CMK (cell line): ENCODE measurements around the gene FPR3.
"Not testable (repeated sequence)": the region's sequence is repeated elsewhere in the genome, so short reads cannot be mapped to it uniquely, and the experiment has no call there.

Experiments used
- DNase-seq: peaks from one replicate; pipeline ENCODE4 v3.0.0-alpha.2; 2010; ENCODE audit warnings: low read depth

Gene FPR3, protein sequence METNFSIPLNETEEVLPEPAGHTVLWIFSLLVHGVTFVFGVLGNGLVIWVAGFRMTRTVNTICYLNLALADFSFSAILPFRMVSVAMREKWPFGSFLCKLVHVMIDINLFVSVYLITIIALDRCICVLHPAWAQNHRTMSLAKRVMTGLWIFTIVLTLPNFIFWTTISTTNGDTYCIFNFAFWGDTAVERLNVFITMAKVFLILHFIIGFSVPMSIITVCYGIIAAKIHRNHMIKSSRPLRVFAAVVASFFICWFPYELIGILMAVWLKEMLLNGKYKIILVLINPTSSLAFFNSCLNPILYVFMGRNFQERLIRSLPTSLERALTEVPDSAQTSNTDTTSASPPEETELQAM

GRCh38 chr19:51794885-51795490, at the start of gene FPR3:
FPR3 (plus strand) TSS chr19:51795157; CDS start chr19:51823749, 28,592 bp downstream.
- DNase-seq, result no peak

GRCh38 chr19:51746731-51747130, 48.2 kb upstream of the FPR3 start:
- no peak for DNase-seq

GRCh38 chr19:51749979-51750378, 45.0 kb upstream of the FPR3 start:
- no peak for DNase-seq

DNA sequence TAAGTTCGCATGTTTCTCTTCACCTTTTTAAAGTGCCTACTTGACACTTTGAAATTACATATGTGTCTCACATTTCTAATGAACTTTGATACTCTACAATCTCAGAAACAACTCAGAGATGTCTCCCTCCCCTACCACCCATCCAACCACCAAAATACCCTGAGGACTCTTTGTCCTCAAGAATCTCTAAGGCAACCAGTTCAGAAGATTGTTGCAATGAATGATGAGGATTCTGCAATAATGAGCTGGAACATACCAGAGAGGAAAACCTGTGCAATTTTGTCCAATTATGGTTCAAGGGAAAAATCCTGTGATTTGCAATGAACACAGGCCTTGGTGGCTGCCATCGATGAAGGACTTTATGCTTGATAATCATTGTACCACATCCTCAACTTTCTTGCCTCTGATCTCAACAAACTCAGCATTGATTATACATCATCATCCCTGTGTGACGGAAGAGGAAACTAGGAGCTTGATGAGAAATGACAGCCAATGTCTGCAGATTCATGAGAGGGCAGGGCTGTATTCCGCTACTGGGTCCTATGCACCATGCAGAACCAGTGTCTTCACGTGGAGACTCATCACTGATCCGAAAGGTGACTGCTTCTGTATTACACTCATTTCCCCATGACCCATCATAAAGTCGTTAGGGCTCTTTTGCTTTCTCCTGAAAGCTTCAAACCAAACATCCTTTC, 44.4 kb upstream of the FPR3 start:
- DNase-seq, result no peak

- no peak for DNase-seq
Observed at GRCh38 chr19:51751655-51752054, 43.3 kb upstream of the FPR3 start, which contains the start of gene FPR1. FPR1 (minus strand) TSS chr19:51751878; CDS start chr19:51746994, 4,884 bp downstream.

- no peak for DNase-seq
Observed at GRCh38 chr19:51754109-51754508, 40.8 kb upstream of the FPR3 start.

GRCh38 chr19:51754770-51755169, 40.2 kb upstream of the FPR3 start:
- DNase-seq, result no peak

GRCh38 chr19:51755571-51755970, 39.4 kb upstream of the FPR3 start:
- DNase-seq, result no peak

DNA sequence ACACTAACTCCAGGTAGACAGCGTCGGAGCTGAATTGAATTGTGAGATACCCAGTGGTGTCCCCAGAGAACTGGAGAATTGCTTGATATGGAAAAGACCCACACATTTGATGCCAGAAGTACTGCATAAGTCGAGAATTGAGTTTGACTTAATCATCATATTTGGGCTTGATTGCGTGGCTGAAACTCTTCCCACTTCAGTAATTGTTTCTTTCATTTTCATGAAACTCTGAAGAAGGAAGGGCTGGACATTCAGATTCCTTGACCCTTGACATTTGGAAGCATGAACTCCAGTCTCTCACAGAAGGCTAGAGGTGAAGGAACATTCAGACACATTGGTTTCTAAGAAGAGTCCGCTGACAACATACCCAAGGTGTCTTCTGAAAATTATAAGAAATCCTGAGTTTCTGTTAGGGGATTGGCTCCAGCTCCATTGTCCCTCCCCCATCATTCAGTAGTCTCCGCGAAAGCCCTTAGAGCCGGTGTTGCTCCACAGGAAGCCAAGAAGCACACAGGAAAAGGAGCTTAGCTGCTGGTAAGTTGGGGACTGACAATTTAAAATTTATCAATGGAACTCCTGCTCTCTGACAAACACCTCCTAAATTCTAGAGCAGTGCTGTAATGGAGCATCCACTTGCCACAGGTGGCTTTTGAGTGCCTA, 34.1 kb upstream of the FPR3 start, which contains the start of gene FPR2:
FPR2 (plus strand) TSS at position 484 of the 660 bp plus-strand sequence. CDS start 7,479 bp downstream, outside the sequence.
- no peak for DNase-seq

- DNase-seq, result no peak
Observed at GRCh38 chr19:51761696-51762095, 33.3 kb upstream of the FPR3 start.

- DNase-seq, result no peak
Observed at GRCh38 chr19:51765086-51765485, 29.9 kb upstream of the FPR3 start.

- DNase-seq, result no peak
Observed at GRCh38 chr19:51766461-51766860, 28.5 kb upstream of the FPR3 start.

GRCh38 chr19:51771376-51772130, 23.4 kb upstream of the FPR3 start:
- no peak for DNase-seq

- DNase-seq, result no peak
Observed at GRCh38 chr19:51772977-51773376, 22.0 kb upstream of the FPR3 start.

GRCh38 chr19:51776561-51776960, 18.4 kb upstream of the FPR3 start:
- not testable (repeated sequence) for DNase-seq

- DNase-seq, result peak; percentile 83
Observed at GRCh38 chr19:51777570-51778462, 17.1 kb upstream of the FPR3 start.

- DNase-seq, result no peak
Observed at GRCh38 chr19:51779181-51779580, 15.8 kb upstream of the FPR3 start.

DNA sequence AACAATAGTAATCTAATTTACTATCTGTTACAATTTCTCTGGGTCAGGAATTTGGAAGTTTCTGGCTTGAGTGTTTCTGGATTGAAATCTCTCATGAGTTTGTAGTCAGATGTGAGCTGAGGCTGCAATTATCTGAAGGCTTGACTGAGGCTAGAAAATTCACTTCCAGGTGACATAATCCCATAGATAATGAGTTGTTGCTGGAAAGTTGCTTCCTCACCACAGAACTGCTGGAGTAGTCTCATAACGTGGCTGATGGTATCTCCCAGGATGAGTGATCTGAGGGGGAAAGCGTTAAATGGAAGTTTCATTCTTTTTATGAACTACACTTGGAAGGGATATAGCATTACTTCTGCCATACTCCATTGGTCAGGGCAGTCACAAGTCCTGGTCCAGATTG, 15.3 kb upstream of the FPR3 start:
- DNase-seq, result no peak

DNA sequence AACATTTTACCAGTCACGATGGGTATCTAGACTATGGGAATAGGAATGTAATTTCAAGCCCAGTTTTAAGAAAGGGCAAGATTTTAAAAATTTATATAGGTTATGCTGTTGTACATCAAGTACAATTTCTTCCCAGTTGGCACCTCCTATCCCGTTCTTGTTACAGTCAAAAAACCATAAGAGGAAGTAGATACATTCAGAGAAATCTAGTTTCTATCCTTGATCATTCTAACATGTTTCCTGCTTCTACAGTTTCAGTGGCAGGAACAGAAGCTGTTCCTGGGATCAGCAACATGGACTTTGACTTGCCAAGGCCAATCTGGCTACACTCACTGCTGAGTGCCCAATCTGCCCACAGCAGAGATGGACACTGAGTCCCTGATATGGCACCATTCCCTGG, 14.7 kb upstream of the FPR3 start:
- no peak for DNase-seq

GRCh38 chr19:51781999-51782398, 13.0 kb upstream of the FPR3 start:
- DNase-seq, result no peak

GRCh38 chr19:51783372-51783771, 11.6 kb upstream of the FPR3 start:
- no peak for DNase-seq
